H1 (cell line): Measurements from ENCODE around the gene NOC4L. TPM values are rescaled to one million over a fixed set of nuclear protein-coding genes. Genes with fewer than 3 reads are reported as not detected.

ENCODE experiments used
- FOSL1 ChIP-seq: IDR thresholded peaks from 2 replicates; pipeline ENCODE4 v1.6.1; 2011; ENCODE audit warnings: mild to moderate bottlenecking, low read depth, low read length, moderate library complexity; ENCODE audit not compliant: insufficient read depth
- JUN ChIP-seq: IDR thresholded peaks from 2 replicates; pipeline ENCODE4 v1.6.1; 2011; ENCODE audit warnings: low read depth, mild to moderate bottlenecking, improper control_type of control experiment, low read length
- YY1 ChIP-seq: IDR thresholded peaks from 2 replicates; pipeline ENCODE4 v1.6.1; 2011; ENCODE audit warnings: low read depth, mild to moderate bottlenecking, low read length
- polyA plus RNA-seq, 7 experiments: library from polyadenylated mRNA; depleted of rRNA in 3 of 7; stranded (reverse) in 5 of 7; unstranded in 2 of 7; fragments of >200 nt in 5 of 7; fragments of 200-250 nt in 2 of 7; gene quantifications; 1 replicate in 5 of 7; 2 replicates in 1 of 7; 4 replicates in 1 of 7; pipeline versions ENCODE4 v1.2.1 to v1.2.3, GENCODE V29; 2011 to 2013; ENCODE audit warnings: missing spikeins in 2 of 7, mixed read lengths in 2 of 7
- total RNA-seq: library from RNA; stranded (reverse); fragmentation: NEBNext Ultra II Directional; extraction: Animal tissue kit (Norgen Biotek cat#: 25700); gene quantifications from 2 replicates; pipeline ENCODE4 v1.2.1, GENCODE V29; 2021
- TF ChIP-seq, protein P1 (sequence below): IDR thresholded peaks from 2 replicates; pipeline ENCODE4 v1.6.1; 2011; ENCODE audit warnings: low read length, improper control_type of control experiment

The NOC4L gene
- total and polyA plus RNA-seq, 2 of the 8 experiments (the other 6 are each of a cell fraction or from before 2014, with no cell fraction given) = 26.8 to 40.3 TPM

DNA sequence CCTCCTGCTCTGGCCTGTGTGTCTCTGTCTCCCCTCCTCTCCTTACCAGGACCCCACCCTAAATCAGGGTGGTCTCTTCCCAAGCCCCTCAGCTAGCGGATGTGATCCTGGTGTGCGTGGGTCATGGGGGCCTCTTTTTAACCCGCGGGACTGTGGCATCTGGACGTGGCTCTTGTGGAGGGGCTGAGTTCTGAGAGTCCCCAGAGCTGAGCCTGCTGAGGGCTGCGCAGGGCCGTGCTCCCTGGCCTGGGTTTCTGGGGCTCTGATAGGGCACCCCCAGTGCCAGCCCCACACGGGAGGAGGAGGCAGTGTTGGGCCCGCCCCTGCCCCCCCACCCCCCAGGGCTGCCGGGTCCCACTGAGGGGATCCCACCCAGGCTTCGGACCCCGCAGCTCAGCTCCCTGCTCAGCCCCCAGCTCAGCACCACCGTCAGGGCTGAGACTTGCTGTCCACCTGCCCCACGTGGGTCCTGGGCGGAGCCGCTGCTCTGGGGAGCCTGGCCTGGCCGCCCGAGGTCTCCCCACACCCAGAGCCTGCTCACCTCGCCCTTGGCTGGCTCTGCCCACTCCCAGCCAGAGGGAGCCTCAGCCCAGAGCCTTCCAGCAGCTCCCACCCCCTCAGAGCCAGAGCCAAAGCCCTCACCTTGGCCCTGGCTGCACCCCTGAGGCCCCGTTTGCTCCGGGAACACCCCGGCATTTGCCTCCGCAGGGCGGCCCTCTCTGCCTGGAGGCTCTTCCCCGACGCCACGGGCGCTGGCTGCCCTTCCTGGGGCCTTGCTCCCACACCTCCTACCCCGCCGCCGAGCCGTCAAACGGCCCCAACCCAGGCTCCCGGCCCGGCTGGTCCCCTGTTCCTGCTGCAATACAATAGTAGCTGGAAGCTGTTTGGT lies 31.5 kb downstream of the NOC4L start (continued):
- TF ChIP-seq FOSL1 (no peak), JUN (no peak), YY1 (no peak)
- TF ChIP-seq, protein P1, sequence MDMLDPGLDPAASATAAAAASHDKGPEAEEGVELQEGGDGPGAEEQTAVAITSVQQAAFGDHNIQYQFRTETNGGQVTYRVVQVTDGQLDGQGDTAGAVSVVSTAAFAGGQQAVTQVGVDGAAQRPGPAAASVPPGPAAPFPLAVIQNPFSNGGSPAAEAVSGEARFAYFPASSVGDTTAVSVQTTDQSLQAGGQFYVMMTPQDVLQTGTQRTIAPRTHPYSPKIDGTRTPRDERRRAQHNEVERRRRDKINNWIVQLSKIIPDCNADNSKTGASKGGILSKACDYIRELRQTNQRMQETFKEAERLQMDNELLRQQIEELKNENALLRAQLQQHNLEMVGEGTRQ = no peak
